Skeletal muscle satellite cell (primary cell): Measurements from ENCODE around the gene C5orf52.
"Not testable (repeated sequence)": the region's sequence is repeated elsewhere in the genome, so short reads cannot be mapped to it uniquely, and the experiment has no call there.

Experiments used
- H3K27me3 ChIP-seq: 2 replicates; pipeline ENCODE4 v1.7.0; 2013; ENCODE audit warnings: low read length; ENCODE audit not compliant: control insufficient read depth, insufficient read depth
- H3K36me3 ChIP-seq: 2 replicates; pipeline ENCODE4 v1.7.0; 2013; ENCODE audit warnings: mild to moderate bottlenecking, control low read depth, low read length; ENCODE audit not compliant: insufficient read depth
- H3K4me1 ChIP-seq: 2 replicates; pipeline ENCODE4 v1.7.0; 2013; ENCODE audit warnings: low read length; ENCODE audit not compliant: control insufficient read depth, insufficient read depth
- H3K4me2 ChIP-seq: 2 replicates; pipeline ENCODE4 v1.7.0; 2013; ENCODE audit warnings: mild to moderate bottlenecking, low read length
- H3K4me3 ChIP-seq: 2 replicates; pipeline ENCODE4 v1.7.0; 2013; ENCODE audit warnings: low read length
- H3K9ac ChIP-seq: 2 replicates; pipeline ENCODE4 v1.7.0; 2013; ENCODE audit warnings: mild to moderate bottlenecking, low read depth, low read length, moderate library complexity
- H3K9me3 ChIP-seq: replicated peaks from 2 replicates; pipeline ENCODE4 v1.7.0; 2013; ENCODE audit warnings: mild to moderate bottlenecking, control low read depth, low read length

C5orf52 gene

GRCh38 chr5:157657516-157657915, 13.8 kb upstream of the C5orf52 start:
- Histone ChIP-seq H3K36me3 (no peaks in the 10 kb centered on the region), H3K27me3 (no peaks in the 10 kb centered on the region), H3K9ac (no peak overlapping the region), H3K9me3 (peaks cover 10% of the 10 kb centered on the region), H3K4me3 (no peak overlapping the region), H3K4me2 (no peak overlapping the region), H3K4me1 (no peaks in the 10 kb centered on the region)

GRCh38 chr5:157658893-157659292, 12.4 kb upstream of the C5orf52 start:
- Histone ChIP-seq H3K4me1 (no peaks in the 10 kb centered on the region), H3K36me3 (no peaks in the 10 kb centered on the region), H3K4me2 (no peak overlapping the region), H3K27me3 (no peaks in the 10 kb centered on the region), H3K4me3 (no peak overlapping the region), H3K9ac (no peak overlapping the region), H3K9me3 (peaks cover 8% of the 10 kb centered on the region)

GRCh38 chr5:157659868-157660660, 11.3 kb upstream of the C5orf52 start:
- no peaks in the 10 kb centered on the region for H3K36me3 ChIP-seq
- H3K27me3 ChIP-seq: no peaks in the 10 kb centered on the region
- no peak overlapping the region for H3K4me3 ChIP-seq
- H3K4me2 ChIP-seq: no peak overlapping the region
- peaks cover 8% of the 10 kb centered on the region for H3K9me3 ChIP-seq
- no peaks in the 10 kb centered on the region for H3K4me1 ChIP-seq
- H3K9ac ChIP-seq: no peak overlapping the region

- H3K4me2 ChIP-seq: no peak overlapping the region
- H3K36me3 ChIP-seq: no peaks in the 10 kb centered on the region
- H3K4me3 ChIP-seq: no peak overlapping the region
- peaks cover 8% of the 10 kb centered on the region for H3K4me1 ChIP-seq
- no peaks in the 10 kb centered on the region for H3K9me3 ChIP-seq
- H3K27me3 ChIP-seq: no peaks in the 10 kb centered on the region
- H3K9ac ChIP-seq: no peak overlapping the region
Measured at GRCh38 chr5:157665467-157666070, 5.8 kb upstream of the C5orf52 start.

- H3K36me3 ChIP-seq: no peaks in the 10 kb centered on the region
- no peak overlapping the region for H3K9ac ChIP-seq
- no peak overlapping the region for H3K4me3 ChIP-seq
- H3K4me2 ChIP-seq: no peak overlapping the region
- no peaks in the 10 kb centered on the region for H3K27me3 ChIP-seq
- peaks cover 15% of the 10 kb centered on the region for H3K4me1 ChIP-seq
- H3K9me3 ChIP-seq: no peaks in the 10 kb centered on the region
Measured at GRCh38 chr5:157668356-157668755, 3.0 kb upstream of the C5orf52 start.

GRCh38 chr5:157669701-157670097, 1.6 kb upstream of the C5orf52 start:
- Histone ChIP-seq H3K4me2 (no peak overlapping the region), H3K27me3 (no peaks in the 10 kb centered on the region), H3K9ac (no peak overlapping the region), H3K36me3 (no peaks in the 10 kb centered on the region), H3K4me3 (no peak overlapping the region), H3K9me3 (no peaks in the 10 kb centered on the region), H3K4me1 (peaks cover 15% of the 10 kb centered on the region)

GRCh38 chr5:157671592-157672330, 428 bp downstream of the C5orf52 start:
- Histone ChIP-seq H3K9ac (peak overlapping the region; percentile 81), H3K4me1 (peaks cover 11% of the 10 kb centered on the region), H3K36me3 (no peaks in the 10 kb centered on the region), H3K9me3 (no peaks in the 10 kb centered on the region), H3K4me3 (peak overlapping the region; percentile 89), H3K4me2 (peak overlapping the region; percentile 99), H3K27me3 (no peaks in the 10 kb centered on the region)

GRCh38 chr5:157672976-157673375, 1.6 kb downstream of the C5orf52 start:
- Histone ChIP-seq H3K9ac (no peak overlapping the region), H3K9me3 (no peaks in the 10 kb centered on the region), H3K27me3 (no peaks in the 10 kb centered on the region), H3K36me3 (no peaks in the 10 kb centered on the region), H3K4me1 (peaks cover 11% of the 10 kb centered on the region), H3K4me2 (no peak overlapping the region), H3K4me3 (no peak overlapping the region)

GRCh38 chr5:157674351-157674750, 3.0 kb downstream of the C5orf52 start:
- not testable (repeated sequence) for H3K27me3 ChIP-seq, H3K9ac ChIP-seq, H3K4me2 ChIP-seq, H3K9me3 ChIP-seq, H3K4me3 ChIP-seq, H3K36me3 ChIP-seq
- peaks cover 11% of the 10 kb centered on the region for H3K4me1 ChIP-seq

- Histone ChIP-seq H3K27me3 (no peaks in the 10 kb centered on the region), H3K9ac (no peak overlapping the region), H3K36me3 (no peaks in the 10 kb centered on the region), H3K9me3 (no peaks in the 10 kb centered on the region), H3K4me1 (no peaks in the 10 kb centered on the region), H3K4me2 (no peak overlapping the region), H3K4me3 (no peak overlapping the region)
Measured at GRCh38 chr5:157677931-157678330, 6.6 kb downstream of the C5orf52 start.

- no peaks in the 10 kb centered on the region for H3K4me1 ChIP-seq
- no peaks in the 10 kb centered on the region for H3K27me3 ChIP-seq
- no peak overlapping the region for H3K9ac ChIP-seq
- no peak overlapping the region for H3K4me3 ChIP-seq
- H3K9me3 ChIP-seq: no peaks in the 10 kb centered on the region
- H3K4me2 ChIP-seq: no peak overlapping the region
- no peaks in the 10 kb centered on the region for H3K36me3 ChIP-seq
Measured at GRCh38 chr5:157679801-157680200, 8.5 kb downstream of the C5orf52 start.
